K562 (cell line): ENCODE results near the gene UNC13A.

Source experiments
- BDP1 ChIP-seq: IDR thresholded peaks from 3 replicates; pipeline ENCODE4 v1.6.1; 2011; ENCODE audit not compliant: insufficient read length, insufficient read depth
- PCBP1 ChIP-seq: fragments of 200-400 bp; formaldehyde crosslinking; IDR thresholded peaks from 2 replicates; pipeline ENCODE4 v1.6.1; 2018; ENCODE audit warnings: mild to moderate bottlenecking, low read depth, low read length; ENCODE audit not compliant: poor library complexity, severe bottlenecking
- ZNF175 ChIP-seq: fragments of 200-800 bp; sonication (Bioruptor generic); IDR thresholded peaks from 2 replicates; pipeline ENCODE4 v1.6.1; 2016; ENCODE audit warnings: low read depth, mild to moderate bottlenecking, missing genetic modification characterization, missing compliant biosample characterization
- TF ChIP-seq, protein P1 (sequence below): fragments of 250-450 bp; sonication (Bioruptor Pico); IDR thresholded peaks from 2 replicates; pipeline ENCODE4 v1.5.1; 2021; ENCODE audit warnings: mild to moderate bottlenecking
- TF ChIP-seq, protein P2 (sequence below): fragments of 200-800 bp; sonication (Bioruptor generic); IDR thresholded peaks from 2 replicates; pipeline ENCODE4 v1.6.1; 2017; ENCODE audit warnings: missing genetic modification characterization, missing compliant biosample characterization
- TF ChIP-seq, protein P3 (sequence below), 2 experiments: IDR thresholded peaks in 1 of 2; conservative IDR thresholded peaks in 1 of 2; 2 replicates each; pipeline ENCODE4 v1.6.1; 2016; ENCODE audit warnings: low read depth in 2 of 2, mild to moderate bottlenecking in 1 of 2, missing compliant biosample characterization in 1 of 2, missing genetic modification characterization in 1 of 2, moderate library complexity in 1 of 2
- TF ChIP-seq, protein P4 (sequence below), 3 experiments: IDR thresholded peaks in 2 of 3; conservative IDR thresholded peaks in 1 of 3; 2 replicates each; pipeline ENCODE4 v1.5.1; 2011 to 2012; ENCODE audit warnings: low read length in 3 of 3, mild to moderate bottlenecking in 3 of 3, control low read depth in 2 of 3, improper control_type of control experiment in 1 of 3, inconsistent platforms in 1 of 3, low read depth in 1 of 3, mixed read lengths in 1 of 3, moderate library complexity in 1 of 3; ENCODE audit not compliant: insufficient read depth in 2 of 3

DNA sequence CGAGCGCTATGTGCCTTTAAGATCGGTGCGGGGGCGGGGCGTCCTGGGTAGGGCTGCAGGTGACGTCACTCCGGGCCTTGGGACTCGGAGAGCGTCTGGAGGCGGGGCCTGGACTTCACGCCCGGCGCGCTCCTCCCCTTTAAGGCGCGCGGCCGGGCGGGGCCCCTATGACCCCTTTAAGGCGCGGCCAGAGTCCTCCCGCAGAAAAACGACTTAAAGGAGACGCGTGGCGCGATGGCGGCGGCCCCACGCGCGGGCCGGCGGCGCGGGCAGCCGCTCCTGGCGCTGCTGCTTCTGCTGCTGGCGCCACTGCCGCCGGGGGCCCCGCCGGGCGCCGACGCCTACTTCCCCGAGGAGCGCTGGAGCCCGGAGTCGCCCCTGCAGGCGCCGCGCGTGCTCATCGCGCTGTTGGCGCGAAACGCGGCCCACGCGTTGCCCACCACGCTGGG lies 132.7 kb downstream of the UNC13A start, which contains the start of gene COLGALT1:
- TF ChIP-seq, protein P1, sequence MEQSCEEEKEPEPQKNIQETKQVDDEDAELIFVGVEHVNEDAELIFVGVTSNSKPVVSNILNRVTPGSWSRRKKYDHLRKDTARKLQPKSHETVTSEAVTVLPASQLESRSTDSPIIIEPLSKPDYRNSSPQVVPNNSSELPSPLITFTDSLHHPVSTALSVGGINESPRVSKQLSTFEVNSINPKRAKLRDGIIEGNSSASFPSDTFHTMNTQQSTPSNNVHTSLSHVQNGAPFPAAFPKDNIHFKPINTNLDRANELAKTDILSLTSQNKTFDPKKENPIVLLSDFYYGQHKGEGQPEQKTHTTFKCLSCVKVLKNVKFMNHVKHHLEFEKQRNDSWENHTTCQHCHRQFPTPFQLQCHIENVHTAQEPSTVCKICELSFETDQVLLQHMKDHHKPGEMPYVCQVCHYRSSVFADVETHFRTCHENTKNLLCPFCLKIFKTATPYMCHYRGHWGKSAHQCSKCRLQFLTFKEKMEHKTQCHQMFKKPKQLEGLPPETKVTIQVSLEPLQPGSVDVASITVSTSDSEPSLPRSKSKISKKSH (CRISPR knock-in tag), result no peak
- no peak for TF ChIP-seq PCBP1
- no peak for TF ChIP-seq BDP1
- TF ChIP-seq, protein P2, sequence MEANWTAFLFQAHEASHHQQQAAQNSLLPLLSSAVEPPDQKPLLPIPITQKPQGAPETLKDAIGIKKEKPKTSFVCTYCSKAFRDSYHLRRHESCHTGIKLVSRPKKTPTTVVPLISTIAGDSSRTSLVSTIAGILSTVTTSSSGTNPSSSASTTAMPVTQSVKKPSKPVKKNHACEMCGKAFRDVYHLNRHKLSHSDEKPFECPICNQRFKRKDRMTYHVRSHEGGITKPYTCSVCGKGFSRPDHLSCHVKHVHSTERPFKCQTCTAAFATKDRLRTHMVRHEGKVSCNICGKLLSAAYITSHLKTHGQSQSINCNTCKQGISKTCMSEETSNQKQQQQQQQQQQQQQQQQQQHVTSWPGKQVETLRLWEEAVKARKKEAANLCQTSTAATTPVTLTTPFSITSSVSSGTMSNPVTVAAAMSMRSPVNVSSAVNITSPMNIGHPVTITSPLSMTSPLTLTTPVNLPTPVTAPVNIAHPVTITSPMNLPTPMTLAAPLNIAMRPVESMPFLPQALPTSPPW (CRISPR knock-in tag), result peak; percentile 90
- TF ChIP-seq, protein P3, sequence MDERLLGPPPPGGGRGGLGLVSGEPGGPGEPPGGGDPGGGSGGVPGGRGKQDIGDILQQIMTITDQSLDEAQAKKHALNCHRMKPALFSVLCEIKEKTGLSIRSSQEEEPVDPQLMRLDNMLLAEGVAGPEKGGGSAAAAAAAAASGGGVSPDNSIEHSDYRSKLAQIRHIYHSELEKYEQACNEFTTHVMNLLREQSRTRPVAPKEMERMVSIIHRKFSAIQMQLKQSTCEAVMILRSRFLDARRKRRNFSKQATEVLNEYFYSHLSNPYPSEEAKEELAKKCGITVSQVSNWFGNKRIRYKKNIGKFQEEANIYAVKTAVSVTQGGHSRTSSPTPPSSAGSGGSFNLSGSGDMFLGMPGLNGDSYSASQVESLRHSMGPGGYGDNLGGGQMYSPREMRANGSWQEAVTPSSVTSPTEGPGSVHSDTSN (CRISPR knock-in tag; IDR thresholded peaks at IDR 0.05; ENCODE audit: low read depth), result no peak
- TF ChIP-seq, protein P3 (tag; conservative IDR thresholded peaks at IDR 0.05; ENCODE audit: low read depth), result no peak
- TF ChIP-seq, protein P4, sequence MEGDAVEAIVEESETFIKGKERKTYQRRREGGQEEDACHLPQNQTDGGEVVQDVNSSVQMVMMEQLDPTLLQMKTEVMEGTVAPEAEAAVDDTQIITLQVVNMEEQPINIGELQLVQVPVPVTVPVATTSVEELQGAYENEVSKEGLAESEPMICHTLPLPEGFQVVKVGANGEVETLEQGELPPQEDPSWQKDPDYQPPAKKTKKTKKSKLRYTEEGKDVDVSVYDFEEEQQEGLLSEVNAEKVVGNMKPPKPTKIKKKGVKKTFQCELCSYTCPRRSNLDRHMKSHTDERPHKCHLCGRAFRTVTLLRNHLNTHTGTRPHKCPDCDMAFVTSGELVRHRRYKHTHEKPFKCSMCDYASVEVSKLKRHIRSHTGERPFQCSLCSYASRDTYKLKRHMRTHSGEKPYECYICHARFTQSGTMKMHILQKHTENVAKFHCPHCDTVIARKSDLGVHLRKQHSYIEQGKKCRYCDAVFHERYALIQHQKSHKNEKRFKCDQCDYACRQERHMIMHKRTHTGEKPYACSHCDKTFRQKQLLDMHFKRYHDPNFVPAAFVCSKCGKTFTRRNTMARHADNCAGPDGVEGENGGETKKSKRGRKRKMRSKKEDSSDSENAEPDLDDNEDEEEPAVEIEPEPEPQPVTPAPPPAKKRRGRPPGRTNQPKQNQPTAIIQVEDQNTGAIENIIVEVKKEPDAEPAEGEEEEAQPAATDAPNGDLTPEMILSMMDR (IDR thresholded peaks at IDR 0.05 in 2 of 3, conservative IDR thresholded peaks at IDR 0.05 in 1 of 3; ENCODE audit: insufficient read depth in 2 of 3, low read depth in 1 of 3, low read length in 3 of 3), result no peak
- TF ChIP-seq ZNF175 (CRISPR knock-in tag), result no peak
